Right renal cortex interstitium (tissue), 3 donors: ENCODE measurements around the gene KRT84. TPM values are rescaled to one million over a fixed set of nuclear protein-coding genes. Genes with fewer than 3 reads are reported as not detected.
"Not testable (repeated sequence)": the region's sequence is repeated elsewhere in the genome, so short reads cannot be mapped to it uniquely, and the experiment has no call there.

Source experiments
- DNase-seq, 3 donors: peaks; one replicate each; pipeline ENCODE4 v3.0.0-alpha.2; 2013; ENCODE audit warnings: low read depth in 3 of 3, low spot score in 2 of 3
- polyA plus RNA-seq, 3 donors: library from polyadenylated mRNA; unstranded; fragments of 120-200 nt; gene quantifications; one replicate each; pipeline ENCODE4 v1.2.1, GENCODE V29; 2013; ENCODE audit not compliant: insufficient read length in 3 of 3

The KRT84 gene
- polyA plus RNA-seq, 3 donors = not detected

DNA sequence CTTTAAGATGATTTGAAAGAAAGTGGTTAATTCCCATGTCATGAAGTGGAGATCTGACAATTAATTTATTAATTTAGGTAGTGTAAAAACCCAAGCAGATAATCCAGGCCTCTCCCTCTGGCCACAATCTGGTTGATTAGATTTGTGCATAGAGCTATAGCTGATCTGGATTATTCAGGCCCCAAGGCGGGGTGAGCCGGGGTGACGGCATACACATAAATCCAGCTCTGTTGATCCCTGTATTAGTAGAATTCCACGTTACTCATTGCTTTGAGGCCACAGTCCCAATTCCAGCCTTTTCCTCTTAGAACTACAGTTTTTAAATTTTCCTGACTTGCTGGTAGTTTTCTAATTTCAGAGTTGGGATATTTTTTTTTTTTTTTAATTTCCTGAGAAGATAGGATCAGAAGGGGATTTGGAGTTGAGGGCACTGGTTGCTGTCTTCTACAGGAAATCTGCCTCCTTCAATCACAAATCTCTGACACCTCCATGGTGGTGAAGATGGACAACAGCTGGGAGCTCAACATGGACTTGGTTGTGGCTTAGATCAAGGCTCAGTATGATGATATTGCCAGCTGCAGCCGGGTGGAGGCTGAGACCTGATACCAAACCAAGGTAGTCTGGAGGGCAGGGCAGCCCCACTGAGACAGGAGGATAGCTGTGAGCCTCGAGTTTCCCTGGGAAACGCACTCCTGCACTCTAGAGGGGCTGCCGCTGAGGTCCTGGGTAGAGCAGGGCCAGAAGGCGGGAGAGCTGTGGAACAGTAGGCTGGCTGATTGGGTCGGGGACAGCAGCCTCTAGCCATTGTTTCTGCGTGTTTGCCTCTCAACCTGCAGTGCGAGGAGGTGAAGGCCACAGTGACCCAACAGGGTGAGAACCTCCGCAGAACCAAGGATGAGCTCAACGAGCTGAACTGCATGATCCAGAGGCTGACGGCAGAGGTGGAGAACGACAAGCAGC, 37.6 kb downstream of the KRT84 start:
- no peak for DNase-seq

DNA sequence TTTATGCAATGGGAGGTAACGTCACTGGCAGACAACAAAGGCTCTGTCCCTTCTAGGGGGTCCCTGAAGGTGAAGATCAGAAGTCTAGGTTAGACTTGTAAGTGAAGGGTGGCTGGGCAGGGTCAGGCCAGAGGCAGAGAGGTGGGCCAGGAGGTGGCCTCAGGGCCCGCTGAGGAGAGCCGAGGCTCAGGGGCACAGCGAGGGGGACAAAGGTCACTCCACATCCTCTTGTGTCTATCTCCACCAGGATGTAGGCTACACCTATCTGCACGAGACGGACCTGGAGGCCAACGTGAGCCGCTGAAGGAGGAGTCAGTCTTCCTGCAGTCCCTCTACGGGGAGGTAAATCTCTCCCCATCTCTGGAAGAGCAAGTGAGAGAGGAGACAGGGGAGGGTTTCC, 38.4 kb downstream of the KRT84 start:
- DNase-seq = no peak

DNA sequence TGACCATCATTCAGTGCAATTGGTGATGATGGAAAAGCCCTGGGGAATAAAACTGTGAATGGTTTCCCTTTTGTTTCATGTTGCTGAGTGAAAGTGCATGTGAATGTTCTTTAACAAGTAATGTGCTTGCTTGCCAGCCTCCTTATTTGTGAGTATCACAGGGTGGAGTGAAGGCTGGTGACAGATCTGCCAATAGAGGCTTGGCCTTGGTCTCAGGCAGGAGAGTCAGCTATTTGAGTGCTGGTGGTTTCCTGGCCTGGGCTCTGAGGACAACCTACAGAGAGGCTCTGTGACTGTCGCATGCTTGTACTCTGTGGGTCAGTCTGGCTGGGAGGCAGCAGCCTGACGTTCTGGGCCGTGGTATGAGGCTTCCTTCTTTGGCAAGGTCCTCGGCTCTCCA, 38.9 kb downstream of the KRT84 start:
- no peak for DNase-seq

DNA sequence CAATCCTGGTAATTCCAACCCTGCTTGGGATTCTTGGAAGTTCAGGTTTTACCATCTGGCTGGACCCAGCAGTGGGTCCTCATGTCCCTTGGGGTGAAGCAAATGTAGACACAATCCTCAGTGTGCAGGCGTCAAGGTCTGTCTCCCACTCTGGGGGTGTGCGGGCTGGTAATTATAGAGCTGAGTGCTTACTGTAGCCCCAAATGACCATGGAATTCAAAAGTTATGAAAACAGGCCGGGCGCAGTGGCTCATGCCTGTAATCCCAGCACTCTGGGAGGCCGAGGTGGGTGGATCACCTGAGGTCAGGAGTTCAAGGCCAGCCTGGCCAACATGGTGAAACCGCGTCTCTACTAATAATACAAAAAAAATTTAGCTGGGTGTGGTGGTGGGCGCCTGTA, 40.4 kb downstream of the KRT84 start:
- not testable (repeated sequence) for DNase-seq

- no peak for DNase-seq
Measured at GRCh38 chr12:52344111-52344510, 41.3 kb downstream of the KRT84 start.

GRCh38 chr12:52343550-52343949, 41.9 kb downstream of the KRT84 start:
- DNase-seq = no peak

GRCh38 chr12:52342781-52343490, 42.5 kb downstream of the KRT84 start:
- DNase-seq = no peak

DNA sequence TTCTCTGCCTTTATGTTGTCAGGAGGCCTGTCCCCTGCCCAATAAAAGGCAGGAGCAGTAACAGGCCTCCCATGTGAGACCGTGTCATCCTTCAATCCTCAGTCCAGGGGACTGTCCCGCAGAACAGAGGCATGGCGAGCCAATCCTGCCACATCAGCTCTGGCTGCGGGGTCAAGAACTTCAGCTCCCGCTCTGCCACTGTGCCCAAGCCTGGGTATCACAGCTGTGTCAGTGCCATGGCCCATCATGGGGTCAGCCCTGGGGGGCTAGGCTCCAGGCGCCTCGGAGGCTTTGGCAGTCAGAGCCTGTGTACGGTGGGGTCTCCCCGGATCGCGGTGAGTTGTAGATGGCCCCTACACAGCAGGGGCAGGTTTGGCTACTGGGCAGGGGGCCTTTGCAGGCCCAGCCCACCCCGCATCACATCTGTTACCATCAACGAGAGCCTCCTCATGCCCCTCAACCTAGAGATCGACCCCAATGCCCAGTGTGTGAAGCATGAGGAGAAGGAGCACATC, 44.3 kb downstream of the KRT84 start:
- no peak for DNase-seq

DNA sequence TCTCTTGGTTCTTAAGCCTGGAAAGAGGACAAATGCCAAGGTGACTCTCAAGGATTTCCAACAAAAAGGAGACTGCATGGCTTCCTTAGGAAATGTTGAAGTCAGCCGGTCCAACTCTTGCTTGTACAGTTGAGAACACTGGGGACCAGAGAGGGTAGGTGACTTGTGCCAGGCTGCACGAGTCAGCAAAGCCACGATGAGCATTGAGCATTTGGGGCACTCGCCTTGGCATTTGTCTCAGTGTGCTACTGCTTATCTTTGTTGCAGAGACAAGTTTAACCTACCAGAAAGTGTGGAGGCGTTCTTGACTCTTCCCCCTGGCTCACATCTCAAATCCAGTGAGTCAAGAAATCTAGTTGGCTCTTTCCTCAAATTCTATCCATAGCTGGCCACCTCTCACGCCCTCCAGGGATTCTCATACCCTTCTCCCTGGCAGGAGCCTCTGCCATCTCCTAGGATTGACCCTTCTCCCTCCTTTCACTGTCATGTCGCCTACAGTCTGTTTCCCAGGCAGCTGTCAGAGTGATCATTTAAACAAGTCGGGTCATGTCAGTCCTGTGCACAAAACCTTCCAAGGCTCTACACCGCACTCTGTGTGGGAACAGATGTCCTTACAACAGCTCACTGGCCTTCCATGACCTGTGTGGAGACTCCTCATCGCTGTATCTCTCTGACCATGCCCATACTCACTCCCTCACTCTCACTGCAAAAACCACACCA, 47.1 kb downstream of the KRT84 start:
- no peak for DNase-seq

DNA sequence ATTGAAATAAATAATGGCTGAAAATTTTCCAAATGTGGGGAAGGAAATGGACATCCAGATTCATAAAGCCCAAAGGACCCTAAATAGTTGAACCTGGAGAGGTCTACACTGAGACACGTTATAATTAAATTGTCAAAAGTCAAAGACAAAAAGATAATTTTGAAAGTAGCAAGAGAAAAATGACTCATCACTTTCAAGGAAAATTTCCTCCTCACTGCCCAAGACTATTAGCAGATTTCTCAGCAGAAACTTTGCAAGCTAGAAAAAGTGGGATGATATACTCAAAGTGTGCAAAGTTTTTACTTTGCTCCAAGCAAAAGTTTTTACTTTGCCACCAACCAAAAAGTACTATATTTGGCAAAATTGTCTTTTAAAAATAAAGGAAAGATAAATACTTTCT, 48.4 kb downstream of the KRT84 start:
- DNase-seq = no peak

- no peak for DNase-seq
Measured at GRCh38 chr12:52336641-52337040, 48.8 kb downstream of the KRT84 start.

DNA sequence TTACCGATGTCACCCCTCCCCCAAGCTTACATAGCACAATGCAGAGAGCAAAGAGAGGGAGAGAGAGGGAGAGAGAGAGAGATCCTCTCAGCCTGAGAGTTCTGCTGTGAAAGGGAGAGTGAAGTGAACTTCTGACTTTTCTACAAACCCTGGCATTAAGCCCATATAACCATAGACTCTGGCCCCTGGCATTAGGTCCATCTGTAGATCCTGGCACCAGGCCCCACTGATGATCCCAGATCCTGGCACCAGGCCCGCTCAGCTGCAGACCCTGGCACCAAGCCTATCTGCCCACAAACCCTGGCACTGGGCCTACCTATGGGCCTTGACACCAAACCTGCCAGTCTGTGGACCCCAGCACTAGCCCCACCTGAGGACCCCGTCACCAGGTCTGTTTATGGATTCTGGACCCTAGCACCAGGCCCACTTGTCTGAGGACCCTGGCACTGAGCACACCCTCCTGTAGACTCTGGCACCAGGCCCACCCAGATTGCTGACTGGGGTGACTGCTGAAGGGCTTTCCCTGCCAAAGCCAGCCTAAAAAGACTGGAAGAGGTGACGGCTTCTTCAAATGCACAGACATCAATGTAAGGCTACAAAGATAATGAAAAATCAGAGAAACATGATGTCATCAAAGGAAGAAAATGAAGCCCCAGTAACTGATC, 49.7 kb downstream of the KRT84 start:
- no peak for DNase-seq

DNA sequence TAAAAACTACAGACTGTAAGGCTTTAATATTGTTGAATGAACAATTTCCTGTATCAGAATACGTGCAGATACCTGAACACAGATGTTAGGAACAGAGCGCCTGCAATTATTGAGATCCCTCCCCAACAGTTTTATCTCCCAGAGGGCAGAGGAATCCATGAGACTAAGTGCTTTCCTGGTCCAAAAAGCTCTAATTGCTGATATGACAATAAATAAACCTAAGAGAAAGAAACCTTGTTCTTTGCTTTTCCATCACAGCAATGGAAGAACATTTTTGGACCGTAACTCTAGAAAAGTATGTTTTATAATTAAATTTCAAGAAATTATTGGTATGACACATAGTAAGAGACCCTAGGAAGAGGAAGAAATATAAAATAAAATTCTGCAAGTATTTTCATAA, 51.3 kb downstream of the KRT84 start:
- DNase-seq = no peak

DNA sequence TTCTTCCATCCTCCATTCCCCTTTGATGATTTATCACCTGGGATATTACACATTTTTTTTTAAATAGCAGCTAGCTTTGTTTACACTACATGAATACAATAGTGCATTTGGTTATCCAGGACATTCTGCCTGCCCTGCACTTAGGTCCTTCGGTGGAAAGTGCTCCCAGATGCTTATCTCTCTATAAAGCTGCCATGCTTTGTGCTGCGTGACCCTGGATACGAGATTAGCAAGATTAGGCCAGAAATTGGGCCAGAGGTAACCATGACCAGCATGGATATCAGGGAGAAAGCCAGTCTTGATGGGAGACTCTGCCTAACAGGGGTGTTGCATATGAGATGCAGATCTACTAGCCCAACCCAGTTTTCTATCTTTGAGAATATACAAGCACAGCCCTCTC, 52.1 kb downstream of the KRT84 start:
- DNase-seq = no peak

DNA sequence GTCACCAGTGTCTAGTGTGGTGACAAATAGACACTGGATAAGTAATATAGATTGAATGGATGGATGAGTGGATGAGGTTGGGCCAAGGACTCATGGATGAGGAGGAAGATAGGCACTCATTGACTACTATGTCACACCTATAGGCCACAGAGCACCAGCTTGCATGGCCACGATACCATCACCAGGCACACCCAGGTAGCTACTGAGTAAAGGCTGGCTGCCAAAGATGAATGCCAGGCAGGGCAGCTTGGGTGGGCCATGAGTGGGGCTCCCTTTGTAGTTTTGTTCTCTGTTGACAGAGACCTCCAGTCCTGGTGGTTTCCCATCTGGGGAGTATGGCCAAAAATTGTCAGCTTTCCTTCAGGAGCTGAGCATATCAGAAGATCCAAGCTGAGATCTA, 53.1 kb downstream of the KRT84 start:
- DNase-seq = no peak

DNA sequence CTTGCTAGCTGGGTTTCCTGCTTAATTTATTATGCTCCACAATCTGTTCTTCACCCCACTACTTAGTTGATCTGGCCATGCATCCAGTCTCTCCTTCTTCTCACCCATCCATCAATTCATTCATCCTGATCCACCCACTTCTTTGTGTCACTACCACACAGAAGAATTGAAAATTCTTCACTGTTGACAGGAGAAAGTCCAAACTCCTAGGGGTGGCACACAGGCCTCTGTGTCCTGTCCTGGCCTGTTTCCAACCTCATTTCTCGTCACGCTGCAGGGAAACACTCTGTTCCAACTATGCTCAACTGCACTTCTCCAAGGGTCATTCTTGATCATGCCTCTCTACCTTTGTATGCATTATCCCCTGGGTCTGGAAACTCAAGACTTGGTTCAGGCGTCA, 53.6 kb downstream of the KRT84 start:
- no peak for DNase-seq

- no peak for DNase-seq
Measured at GRCh38 chr12:52331039-52331438, 54.4 kb downstream of the KRT84 start.

DNA sequence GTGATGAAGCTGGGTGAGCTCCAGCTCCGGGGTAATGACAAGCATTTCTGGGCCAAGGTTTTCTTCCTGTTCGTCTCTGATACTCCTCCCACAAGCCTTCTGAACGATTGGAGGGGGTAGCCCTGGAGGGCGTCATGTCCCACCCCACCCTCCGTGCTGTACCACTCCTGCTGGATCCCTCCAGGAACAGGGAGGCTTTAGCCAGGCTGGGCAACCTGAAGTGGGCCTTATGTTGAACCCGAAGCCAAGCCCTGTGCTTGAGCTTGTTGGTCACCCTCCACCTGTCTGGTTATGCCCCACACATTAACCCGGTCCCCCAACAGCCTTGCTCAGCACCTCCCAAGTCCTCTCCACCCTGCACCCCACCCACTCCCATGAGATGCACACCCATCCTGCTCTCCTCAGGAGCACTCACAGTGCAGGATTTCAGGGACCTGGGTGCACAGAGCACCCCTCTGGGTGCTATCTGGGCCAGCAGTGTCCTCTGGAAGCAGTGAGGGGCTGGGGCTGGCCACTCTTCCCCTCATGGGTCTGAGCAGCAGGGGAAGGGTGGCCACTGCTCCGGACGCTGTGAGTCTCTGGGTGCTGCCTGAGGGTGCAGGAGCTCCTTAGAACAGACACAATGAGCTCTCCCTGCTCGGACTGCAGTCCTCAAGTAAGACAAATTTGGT, 57.5 kb downstream of the KRT84 start:
- no peak for DNase-seq
